Stimulated activated CD4-positive, alpha-beta T cell treated with anti-CD3 and anti-CD28 coated beads, Interleukin-15, amount 100 ng/mL, for 48 hours (primary cell): ENCODE measurements around the gene ZNF292.
"Not testable (repeated sequence)": the region's sequence is repeated elsewhere in the genome, so short reads cannot be mapped to it uniquely, and the experiment has no call there.

Experiments used
- DNase-seq, 2 donors: peaks; one replicate each; pipeline ENCODE4 v3.0.0-alpha.2; 2020; ENCODE audit warnings: low read depth in 2 of 2

Gene ZNF292

DNA sequence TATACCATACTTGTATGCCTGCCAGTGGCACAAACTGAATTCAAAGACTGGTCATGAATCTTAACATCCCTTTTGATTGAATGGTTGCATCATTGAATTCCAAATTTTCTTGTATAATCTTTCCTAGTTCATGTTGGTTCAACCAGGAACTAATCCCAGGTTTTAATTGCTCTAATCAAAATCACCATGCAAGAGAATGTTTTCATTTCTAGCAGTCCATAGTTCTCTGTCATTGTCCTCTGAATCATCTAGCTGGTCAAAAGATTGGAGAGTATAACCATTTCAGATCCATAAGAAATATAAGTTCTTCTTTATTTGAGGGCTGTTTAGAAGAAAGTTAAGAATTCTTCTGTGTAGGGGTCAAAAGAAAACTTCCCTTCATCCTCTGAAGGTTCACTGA, 57.2 kb downstream of the ZNF292 start:
- DNase-seq = no peak

GRCh38 chr6:87213364-87213763, 58.0 kb downstream of the ZNF292 start:
- DNase-seq = no peak

- no peak for DNase-seq
Observed at GRCh38 chr6:87214831-87215230, 59.5 kb downstream of the ZNF292 start.

DNA sequence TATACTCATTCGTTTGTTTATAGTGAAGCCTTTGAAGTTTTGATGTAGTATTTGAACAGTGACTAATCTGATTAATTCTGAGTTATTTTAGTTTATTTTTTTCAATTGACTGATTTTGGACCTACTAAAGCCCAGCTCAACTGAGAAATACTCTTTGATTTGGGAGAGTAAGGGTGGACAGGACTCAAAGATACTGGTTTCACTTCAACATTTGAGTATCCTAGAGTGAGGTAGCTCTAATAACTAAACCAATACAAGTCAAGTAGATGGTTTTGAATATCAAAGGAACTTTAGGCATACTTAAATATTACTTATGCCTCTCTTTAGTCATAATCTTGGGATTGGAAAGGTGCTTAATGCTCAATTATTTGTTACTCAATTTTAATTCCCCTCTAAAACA, 65.6 kb downstream of the ZNF292 start:
- DNase-seq = no peak

DNA sequence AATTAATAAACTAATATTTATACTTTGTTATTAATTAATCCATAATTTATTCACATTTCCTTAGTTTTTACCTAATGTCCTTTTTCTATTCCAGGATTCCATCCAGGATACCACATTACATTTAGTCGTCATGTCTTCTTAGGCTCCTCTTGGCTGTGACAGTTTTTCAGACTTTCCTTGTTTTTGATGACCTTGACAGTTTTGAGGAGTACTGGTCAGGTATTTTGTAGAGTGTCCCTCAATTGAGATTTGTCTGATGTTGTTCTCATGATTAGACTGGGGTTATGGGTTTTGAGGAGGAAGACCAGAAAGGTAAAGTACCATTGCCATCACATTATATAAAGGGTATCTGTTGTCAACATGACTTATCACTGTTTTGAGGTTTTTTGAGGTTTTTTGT, 67.3 kb downstream of the ZNF292 start:
- no peak for DNase-seq

- DNase-seq = no peak
Observed at GRCh38 chr6:87224971-87225370, 69.6 kb downstream of the ZNF292 start.

GRCh38 chr6:87225511-87225910, 70.1 kb downstream of the ZNF292 start:
- no peak for DNase-seq

DNA sequence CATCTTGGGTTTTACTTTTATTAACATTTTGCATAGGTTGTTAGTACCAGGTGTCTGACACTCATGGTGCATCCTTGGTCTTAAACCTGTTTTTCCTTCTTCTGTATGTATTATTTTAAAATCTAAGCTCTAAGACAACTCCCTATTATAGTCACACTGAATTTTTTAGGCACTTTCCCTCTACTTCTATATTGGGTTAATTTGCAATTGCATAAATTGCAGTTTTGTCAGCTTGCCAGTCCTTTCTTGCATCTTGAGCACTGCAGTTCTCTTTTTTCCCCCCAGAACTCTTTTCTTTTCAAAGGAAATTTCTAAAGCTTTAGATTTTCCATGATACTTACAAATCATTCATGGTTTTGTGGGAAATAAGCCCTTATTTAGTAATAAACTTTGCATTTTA, 70.6 kb downstream of the ZNF292 start:
- DNase-seq = no peak

- no peak for DNase-seq
Observed at GRCh38 chr6:87230801-87231200, 75.4 kb downstream of the ZNF292 start.

- DNase-seq = no peak
Observed at GRCh38 chr6:87237804-87238203, 82.4 kb downstream of the ZNF292 start.

DNA sequence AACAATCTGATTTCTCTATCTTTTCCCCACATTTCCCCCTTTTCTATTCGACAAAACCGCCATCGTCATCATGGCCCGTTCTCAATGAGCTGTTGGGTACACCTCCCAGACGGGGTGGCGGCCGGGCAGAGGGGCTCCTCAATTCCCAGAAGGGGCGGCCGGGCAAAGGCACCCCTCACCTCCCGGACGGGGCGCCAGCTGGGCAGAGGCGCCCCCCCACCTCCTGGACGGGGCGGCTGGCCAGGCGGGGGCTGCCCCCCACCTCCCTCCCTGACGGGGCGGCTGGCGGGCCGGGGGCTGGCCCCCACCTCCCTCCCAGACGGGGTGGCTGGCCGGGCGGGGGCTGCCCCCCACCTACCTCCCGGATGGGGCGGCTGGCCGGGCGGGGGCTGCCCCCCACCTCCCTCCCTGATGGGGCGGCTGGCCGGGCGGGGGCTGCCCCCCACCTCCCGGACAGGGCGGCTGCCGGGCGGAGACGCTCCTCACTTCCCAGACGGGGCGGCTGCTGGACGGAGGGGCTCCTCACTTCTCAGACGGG, 83.8 kb downstream of the ZNF292 start:
- DNase-seq = not testable (repeated sequence)

- no peak for DNase-seq
Observed at GRCh38 chr6:87241304-87241703, 85.9 kb downstream of the ZNF292 start.

DNA sequence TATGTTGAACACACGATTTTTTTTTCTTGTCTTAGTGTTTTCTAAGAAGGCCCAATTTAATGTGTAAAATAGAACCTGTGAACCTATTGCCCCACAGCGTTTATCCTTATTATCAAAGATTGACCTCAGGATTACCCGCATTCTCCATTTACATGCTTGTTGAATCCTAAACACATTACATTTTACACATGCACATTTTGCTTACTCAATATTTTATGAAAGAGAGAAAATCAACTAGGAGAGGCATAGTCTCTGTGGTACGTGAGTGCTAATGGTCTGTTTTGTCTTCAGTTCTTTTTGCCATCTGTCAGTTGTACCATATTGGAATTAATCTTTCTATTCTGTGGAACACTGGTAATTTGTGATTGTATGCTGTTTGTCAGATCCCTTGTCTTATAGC, 86.9 kb downstream of the ZNF292 start:
- DNase-seq = no peak

GRCh38 chr6:87243812-87244211, 88.4 kb downstream of the ZNF292 start:
- DNase-seq = no peak

DNA sequence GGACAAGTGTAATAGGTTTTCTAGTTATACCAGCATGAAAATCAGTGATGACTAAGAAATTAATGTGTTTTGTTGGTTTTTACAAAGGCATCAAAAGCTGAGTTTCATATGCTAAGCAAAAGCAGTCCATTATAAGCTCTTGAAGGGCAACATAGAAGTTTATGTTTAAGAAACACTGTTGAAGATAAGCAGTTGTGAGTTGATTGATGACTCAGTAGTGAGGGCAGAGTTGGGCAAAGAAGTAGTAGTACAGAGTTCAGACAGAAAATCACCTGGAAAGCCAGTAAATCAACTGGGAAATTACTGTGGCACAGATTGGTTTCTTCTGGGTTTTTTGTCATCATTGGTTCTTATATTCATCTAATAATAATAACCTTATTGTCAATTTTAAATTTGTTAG, 89.0 kb downstream of the ZNF292 start:
- DNase-seq = no peak

DNA sequence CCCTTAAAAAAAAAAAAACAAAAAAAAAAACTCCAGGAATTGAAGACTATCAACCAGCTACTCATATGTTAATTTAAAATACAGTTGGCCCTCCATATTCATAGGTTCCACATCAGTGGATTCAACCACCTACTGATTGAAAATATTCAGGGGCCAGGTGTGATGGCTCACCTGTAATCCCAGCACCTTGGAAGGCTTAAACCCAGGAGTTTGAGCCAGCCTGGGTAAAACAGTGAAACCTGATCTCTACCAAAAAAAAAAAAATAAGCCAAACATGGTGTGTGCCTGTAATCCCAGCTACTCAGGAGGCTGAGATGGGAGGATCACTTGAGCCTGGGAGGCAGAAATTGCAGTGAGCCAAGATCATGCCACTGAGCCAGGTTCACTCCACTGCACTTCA, 94.7 kb downstream of the ZNF292 start:
- no peak for DNase-seq

GRCh38 chr6:87251225-87251624, 95.9 kb downstream of the ZNF292 start:
- DNase-seq = no peak

DNA sequence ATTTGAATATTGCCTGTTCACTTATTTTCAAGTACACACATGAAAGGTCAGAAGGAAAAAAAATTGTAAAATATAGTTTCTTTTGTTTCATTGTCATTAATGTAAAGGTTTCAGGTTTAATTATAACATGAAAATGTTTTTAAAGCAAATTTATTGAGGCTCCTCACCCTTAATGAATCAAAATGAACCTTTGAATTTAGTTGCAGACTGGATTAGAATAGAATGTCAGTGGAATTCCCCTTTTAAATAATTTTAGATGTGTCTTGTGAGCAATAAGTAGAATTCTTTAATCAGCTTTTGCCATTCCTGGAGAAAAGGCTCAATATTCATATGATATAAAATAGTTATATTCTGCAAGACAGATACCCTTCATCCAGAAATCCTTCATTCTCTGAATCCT, 96.4 kb downstream of the ZNF292 start:
- no peak for DNase-seq

DNA sequence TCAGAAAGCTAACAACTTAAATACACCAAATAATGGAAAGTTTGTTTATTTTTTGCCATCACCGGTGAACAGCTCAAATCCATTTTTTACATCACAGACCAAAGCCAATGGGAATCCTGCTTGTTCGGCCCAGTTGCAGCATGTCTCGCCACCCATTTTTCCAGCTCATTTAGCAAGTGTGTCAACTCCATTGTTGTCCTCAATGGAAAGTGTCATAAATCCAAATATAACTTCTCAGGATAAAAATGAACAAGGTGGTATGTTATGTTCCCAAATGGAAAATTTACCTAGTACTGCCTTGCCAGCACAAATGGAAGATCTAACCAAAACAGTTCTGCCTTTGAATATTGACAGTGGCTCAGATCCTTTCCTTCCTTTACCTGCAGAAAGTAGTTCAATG, 101.7 kb downstream of the ZNF292 start:
- DNase-seq = no peak

DNA sequence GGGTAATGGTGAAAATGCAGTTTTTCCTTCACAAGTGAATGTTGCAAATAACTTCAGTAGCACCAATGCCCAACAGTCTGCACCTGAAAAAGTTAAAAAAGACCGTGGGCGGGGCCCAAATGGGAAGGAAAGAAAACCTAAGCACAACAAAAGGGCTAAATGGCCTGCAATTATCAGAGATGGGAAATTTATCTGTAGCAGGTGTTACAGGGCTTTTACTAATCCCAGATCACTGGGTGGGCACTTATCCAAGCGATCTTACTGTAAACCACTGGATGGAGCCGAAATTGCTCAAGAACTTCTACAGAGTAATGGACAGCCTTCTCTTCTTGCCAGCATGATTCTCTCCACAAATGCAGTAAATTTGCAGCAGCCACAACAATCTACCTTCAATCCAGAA, 102.2 kb downstream of the ZNF292 start:
- DNase-seq = no peak

GRCh38 chr6:87257975-87258374, 102.6 kb downstream of the ZNF292 start:
- DNase-seq = no peak

- no peak for DNase-seq
Observed at GRCh38 chr6:87259791-87260190, 104.4 kb downstream of the ZNF292 start.

DNA sequence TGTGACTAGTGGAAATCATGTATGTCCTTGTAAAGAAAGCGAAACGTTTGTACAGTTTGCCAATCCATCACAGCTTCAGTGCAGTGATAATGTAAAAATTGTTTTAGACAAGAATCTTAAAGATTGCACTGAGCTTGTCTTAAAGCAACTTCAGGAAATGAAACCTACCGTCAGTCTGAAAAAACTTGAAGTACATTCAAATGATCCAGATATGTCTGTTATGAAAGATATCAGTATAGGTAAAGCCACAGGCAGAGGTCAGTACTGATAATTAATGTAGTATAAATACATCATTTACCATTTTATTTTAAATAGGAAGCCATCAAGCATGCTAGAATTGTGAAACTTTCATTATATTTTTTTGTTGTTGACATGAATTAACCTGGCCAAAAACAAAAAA, 106.2 kb downstream of the ZNF292 start:
- no peak for DNase-seq

DNA sequence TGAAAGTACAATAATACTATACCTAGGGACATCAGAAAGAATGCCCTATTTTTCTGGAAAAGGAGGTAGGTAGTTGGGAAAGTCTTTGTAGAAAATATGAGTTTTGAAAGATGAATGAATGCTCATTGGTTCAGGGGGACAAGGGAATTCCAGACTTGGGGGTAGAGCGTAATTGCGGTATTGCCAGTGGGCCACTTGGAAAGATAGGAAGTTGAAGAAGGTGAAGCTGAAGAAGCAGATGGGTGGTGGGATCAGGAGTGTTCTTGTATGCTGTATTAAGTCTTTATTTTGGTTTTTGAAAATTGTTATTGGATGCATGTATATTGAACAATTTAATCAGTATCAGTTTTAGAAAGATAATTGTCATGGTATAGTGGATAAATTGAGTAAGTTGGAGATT, 109.1 kb downstream of the ZNF292 start:
- no peak for DNase-seq
